ENCODE results near the gene COX19.

Gene COX19

DNA sequence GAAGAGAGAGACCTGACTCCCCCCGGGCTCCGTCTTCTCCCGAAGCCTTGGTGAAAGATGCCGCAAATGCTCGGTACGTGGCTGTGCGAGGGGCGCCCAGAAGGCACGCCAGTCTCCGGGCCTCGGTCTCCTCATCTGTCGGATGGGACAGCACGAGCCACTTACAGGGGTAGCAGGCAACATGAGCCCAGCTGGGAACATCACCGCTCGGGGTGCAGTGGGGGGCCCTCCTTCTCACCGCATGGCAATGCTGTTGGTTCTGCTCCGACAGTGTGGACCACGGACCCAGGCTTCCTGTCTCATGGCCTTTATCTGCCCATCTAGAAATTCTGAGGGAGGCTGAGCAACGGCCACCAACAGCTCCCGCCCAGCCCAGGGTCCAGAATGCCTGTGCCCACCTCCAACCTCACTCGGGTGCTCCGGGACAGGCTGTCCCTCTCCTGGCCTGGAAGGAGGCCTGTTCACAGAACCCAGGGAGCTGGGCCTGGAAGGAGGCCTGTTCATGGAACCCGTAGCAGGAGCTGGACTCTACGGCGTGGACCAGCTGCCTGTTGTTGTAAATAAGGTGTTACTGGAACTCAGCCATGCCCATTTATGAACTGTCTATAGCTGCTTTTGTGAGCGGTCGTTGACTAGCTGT, 36.7 kb downstream of the COX19 start:
- TF ChIP-seq, protein P1, sequence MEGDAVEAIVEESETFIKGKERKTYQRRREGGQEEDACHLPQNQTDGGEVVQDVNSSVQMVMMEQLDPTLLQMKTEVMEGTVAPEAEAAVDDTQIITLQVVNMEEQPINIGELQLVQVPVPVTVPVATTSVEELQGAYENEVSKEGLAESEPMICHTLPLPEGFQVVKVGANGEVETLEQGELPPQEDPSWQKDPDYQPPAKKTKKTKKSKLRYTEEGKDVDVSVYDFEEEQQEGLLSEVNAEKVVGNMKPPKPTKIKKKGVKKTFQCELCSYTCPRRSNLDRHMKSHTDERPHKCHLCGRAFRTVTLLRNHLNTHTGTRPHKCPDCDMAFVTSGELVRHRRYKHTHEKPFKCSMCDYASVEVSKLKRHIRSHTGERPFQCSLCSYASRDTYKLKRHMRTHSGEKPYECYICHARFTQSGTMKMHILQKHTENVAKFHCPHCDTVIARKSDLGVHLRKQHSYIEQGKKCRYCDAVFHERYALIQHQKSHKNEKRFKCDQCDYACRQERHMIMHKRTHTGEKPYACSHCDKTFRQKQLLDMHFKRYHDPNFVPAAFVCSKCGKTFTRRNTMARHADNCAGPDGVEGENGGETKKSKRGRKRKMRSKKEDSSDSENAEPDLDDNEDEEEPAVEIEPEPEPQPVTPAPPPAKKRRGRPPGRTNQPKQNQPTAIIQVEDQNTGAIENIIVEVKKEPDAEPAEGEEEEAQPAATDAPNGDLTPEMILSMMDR (IDR thresholded peaks at IDR 0.05; ENCODE audit: low read depth, low read length, missing control alignments): no peak
- H3K4me3 ChIP-seq (ENCODE audit: low read depth, low read length): no peak overlapping the region
- no peak for DNase-seq (ENCODE audit: low read depth)
- in situ Hi-C loops (cut with HindIII; ENCODE audit: low sequenced_read_pairs): no loop called here

DNA sequence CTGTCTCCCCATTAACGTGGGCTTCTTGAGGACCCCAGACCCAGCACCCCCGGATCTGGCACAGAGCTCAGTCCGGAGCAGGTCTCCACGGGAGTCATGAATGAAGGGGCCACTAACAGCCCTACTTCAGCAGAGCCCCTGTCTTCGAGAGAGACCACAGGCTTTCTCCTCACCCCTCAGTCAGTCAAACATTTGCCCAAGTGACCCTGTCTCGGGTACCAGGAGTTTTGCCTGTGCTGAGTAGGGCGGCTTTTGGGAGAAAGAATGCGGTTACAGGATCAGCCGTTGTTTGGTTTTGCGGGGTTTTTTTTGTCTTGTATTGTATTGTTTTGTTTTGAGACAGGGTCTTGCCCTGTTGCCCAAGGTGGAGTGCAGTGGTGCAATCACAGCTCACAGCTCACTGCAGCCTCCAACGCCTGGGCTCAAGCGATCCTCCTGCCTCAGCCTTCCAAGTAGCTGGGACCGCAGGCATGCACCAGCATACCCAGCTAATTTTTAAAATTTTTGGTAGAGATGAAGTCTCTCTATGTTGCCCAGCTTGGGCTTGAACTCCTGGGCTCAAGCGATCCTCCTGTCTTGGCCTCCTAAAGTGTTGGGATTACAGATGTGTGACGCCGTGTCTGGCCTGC, 37.4 kb downstream of the COX19 start:
- in situ Hi-C loops (cut with HindIII; ENCODE audit: low sequenced_read_pairs): no loop called here
- TF ChIP-seq, protein P1 (IDR thresholded peaks at IDR 0.05; ENCODE audit: low read depth, low read length, missing control alignments): no peak
- H3K4me3 ChIP-seq (ENCODE audit: low read depth, low read length): no peak overlapping the region
- DNase-seq (ENCODE audit: low read depth): no peak

DNA sequence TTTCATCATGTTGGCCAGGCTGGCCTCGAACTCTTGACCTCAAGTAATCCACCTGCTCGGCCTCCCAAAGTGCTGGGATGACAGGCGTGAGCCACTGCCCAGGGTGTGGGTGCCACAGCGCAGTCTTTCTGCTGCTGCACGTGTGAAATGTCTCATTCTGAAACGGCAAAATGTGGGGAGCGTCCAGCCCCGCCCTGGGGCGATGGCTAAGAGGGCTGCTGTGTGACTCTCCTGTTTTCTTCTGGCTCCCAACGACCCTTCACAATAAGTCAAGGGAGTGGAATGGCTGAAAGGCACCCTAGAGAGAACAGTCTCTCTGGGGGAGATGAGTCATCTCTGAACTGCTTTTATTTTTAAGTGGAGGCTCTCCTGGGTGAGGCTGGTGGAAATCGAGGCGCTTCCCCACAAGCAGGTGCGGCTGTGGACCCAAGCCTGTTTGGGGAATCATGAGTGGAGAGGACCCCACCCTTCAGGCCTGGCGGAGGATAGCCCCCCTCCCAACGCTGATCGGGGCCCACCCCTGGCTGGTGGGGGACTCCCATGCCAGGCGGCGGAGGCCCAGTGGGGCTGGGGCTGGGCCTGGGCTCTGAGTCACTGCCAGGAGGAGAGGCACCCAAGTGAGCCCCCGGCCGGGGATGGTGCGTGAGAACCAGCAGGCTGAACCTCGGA, 38.8 kb downstream of the COX19 start:
- in situ Hi-C loops (cut with HindIII; ENCODE audit: low sequenced_read_pairs): no loop called here
- TF ChIP-seq, protein P1 (IDR thresholded peaks at IDR 0.05; ENCODE audit: low read depth, low read length, missing control alignments): no peak
- DNase-seq (ENCODE audit: low read depth): no peak
- no peak overlapping the region for H3K4me3 ChIP-seq (ENCODE audit: low read depth, low read length)

DNA sequence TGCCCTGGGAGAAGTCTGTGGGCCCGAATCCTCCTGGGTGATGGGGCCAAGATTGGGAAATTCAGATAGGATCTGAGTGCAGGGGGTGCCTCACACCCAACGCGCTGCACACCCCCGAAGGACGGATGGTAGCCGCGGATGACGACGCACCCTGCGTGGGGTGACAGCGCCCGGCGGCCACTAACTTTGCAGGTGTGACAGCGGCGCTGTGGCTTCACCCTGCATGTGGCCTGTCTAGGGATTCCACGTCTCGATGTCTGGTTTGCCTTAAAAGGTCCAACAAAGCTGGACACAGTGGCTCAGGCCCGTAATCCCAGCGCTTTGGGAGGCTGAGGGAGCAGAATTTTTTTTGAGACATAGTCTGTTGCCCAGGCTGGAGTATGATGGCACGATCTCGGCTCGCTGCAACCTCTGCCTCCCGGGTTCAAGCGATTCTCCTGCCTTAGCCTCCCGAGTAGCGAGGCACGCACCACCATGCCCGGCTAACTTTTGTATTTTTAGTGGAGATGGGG, 39.4 kb downstream of the COX19 start:
- in situ Hi-C loops (cut with HindIII; ENCODE audit: low sequenced_read_pairs): no loop called here
- DNase-seq (ENCODE audit: low read depth): no peak
- TF ChIP-seq, protein P1 (IDR thresholded peaks at IDR 0.05; ENCODE audit: low read depth, low read length, missing control alignments): no peak
- H3K4me3 ChIP-seq (ENCODE audit: low read depth, low read length): no peak overlapping the region

DNA sequence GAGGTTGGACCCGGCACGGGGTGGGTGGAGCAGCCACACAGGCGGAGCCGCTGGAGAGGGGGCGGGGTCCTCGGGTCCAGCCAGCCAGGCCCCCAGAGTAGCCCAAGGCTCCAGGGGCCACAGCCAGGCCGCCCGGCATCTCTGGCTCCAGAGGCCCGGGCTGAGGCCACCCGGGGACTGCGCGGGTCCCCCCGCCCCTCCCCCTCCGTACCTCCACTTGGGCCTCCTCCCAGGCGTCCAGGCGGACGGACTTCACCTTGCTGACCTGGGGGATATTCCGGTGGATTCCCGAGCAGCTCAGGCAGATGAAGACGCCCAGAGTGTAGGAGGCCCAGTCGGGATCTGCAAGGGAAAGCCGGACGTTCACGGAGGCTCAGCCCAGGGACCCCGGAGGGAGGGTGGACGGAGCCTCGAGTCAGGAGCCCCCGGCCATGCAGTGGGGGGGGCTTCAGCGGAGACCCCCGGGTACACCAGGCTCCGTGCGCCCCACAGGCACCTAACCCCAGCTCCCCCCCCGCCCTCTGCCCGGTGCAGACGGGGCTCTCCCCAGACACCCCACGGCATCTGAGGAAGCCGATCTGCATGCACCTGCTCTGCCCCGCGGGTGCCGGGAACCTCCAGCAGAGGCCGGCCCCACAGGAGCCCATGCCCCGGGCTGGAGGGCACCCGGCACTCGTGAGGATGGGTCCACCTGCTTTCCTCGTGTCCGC, 40.0 kb downstream of the COX19 start:
- TF ChIP-seq, protein P1 (IDR thresholded peaks at IDR 0.05; ENCODE audit: low read depth, low read length, missing control alignments): no peak
- no peak for DNase-seq (ENCODE audit: low read depth)
- in situ Hi-C loops (cut with HindIII; ENCODE audit: low sequenced_read_pairs): no loop called here

DNA sequence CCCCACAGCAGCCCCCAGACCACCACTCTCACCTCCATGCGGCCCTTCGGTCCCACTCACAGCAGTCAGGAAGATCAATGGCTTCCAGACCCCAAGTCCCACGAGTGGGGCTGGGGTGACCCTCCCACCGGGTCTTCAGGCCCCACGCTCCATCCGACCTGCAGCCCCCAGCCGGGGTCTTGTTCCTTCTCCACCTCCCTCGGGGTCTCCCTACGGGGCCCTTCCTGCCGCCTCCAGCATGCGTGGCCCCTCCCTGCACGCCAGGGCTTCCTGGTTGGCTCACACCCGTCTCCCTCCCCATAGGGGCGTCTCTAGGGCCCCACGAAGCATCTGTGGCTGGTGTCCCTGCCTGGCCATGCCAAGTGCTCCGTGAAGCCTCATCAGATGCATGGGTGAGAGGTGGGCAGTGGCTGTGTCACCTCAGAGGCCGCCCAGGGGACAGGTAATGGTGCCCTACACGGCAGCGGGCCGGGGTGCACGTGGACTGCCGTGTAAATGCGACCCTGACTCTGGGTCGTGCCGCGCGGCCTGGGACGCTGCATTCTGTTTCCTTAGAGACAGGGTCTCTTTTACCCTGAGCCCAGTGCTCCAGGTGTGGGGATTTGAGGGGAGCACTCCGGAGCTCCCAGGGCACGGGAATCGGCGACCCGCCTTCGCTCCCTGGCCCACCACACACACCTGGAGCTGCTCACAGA, 40.7 kb downstream of the COX19 start:
- in situ Hi-C loops (cut with HindIII; ENCODE audit: low sequenced_read_pairs): no loop called here
- no peak for DNase-seq (ENCODE audit: low read depth)
- TF ChIP-seq, protein P1 (IDR thresholded peaks at IDR 0.05; ENCODE audit: low read depth, low read length, missing control alignments): no peak
- H3K4me3 ChIP-seq (ENCODE audit: low read depth, low read length): no peak overlapping the region

More for the DNA sequence above, 40.0 kb downstream of the COX19 start:
- no peak overlapping the region for H3K4me3 ChIP-seq (ENCODE audit: low read depth, low read length)
